NCI-H146 (cell line): Measurements from ENCODE around the gene GTF3A.
"Not testable (repeated sequence)": the region's sequence is repeated elsewhere in the genome, so short reads cannot be mapped to it uniquely, and the experiment has no call there.

Experiments
- DNase-seq: peaks from one replicate; lab custom pipeline; 2025; lab: John Stamatoyannopoulos, UW

The GTF3A gene

DNA sequence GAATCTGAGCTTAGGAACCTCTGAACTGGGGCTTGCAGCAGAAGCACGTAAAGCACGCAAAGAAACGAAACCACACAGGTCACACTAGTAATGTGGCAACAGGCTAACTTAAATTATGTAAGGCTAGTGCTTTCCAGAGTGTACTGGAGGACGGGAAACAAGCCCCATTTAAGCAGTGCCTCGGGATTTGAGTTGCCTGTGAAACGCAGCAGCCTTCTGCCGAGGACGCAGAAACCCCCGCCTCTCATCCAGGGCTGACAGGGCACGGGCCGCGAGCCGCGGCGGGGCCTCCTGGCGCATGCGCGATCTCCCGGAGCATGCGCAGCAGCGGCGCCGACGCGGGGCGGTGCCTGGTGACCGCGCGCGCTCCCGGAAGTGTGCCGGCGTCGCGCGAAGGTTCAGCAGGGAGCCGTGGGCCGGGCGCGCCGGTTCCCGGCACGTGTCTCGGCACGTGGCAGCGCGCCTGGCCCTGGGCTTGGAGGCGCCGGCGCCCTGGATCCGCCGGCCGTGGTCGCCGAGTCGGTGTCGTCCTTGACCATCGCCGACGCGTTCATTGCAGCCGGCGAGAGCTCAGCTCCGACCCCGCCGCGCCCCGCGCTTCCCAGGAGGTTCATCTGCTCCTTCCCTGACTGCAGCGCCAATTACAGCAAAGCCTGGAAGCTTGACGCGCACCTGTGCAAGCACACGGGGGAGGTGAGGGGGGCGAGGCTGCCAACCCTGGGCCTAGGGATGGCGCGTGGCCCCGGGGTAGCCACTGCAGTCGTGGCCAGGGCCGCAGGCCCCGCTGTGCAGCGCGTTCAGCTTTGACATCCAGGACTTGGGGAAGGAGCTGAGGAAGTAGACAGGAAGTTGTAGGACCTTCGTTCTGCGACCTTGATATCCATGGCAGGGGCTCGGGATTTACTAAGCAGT lies at the start of gene GTF3A:
Gene GTF3A, plus strand, starts transcription at position 374 of the 912 bp plus-strand sequence.
- peak; percentile 82 for DNase-seq

GRCh38 chr13:27374650-27375049 lies 49.8 kb upstream of the GTF3A start:
- peak; percentile 72 for DNase-seq

- DNase-seq, result peak; percentile 27
Observed at GRCh38 chr13:27375686-27376326, 48.6 kb upstream of the GTF3A start.

DNA sequence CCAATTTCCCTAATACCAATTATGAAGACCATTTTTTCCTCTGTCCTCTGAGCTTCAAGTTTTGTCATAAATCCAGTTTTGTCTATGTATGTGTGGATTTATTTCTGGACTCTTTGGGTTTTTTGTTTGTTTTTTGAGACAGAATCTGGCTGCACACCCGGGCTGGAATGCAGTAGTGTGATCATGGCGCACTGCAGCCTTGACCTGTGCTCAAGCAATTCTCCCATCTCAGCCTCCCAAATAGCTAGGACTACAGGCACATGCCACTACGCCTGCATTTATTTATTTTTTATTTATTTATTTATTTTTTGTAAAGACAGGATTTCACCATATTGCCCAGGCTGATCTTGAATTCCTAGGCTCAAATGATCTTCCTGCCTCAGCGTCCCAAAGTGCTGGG lies 45.3 kb upstream of the GTF3A start:
- no peak for DNase-seq

GRCh38 chr13:27379694-27380641 lies 44.5 kb upstream of the GTF3A start:
- peak; percentile 37 for DNase-seq

- no peak for DNase-seq
Observed at GRCh38 chr13:27381601-27382000, 42.8 kb upstream of the GTF3A start.

DNA sequence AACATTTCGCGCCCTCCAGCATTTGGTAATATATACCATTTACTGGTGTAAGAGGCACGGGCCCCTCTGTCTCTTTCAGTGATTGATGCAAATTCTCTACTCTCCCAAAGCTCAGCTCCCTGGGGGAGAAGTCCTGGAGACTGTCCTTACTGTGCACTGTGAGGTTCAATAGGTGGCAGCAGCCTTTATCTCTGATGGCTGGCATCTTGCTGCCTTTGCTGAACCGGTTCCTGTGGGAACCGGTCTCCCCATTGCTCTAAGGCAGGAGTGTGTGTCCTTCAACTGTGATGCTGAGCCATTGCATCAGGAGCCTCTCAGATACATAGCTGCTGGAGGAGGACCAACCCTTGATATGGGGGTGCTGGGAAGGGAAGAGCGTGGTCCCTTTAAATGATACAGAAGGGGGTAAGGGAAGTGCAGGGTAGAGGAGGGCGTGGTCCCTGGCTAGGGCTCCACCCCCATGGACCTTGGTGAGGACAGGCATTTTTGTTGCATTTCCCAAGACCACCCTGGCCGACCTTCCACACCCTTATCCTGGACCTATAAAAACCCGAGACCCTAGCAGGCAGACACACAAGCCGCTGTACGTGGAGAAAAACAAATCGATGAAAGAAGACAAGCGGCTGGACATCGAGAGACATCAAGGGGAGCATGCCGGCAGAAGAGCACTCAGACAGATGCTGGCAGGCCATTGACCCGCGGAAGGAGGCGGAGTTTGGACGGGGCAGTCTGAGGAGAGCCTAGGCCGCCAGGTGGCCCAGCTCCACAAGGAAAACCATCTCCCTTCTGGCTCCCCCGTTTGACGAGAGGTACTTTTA lies 41.1 kb upstream of the GTF3A start:
- peak; percentile 17 for DNase-seq

- no peak for DNase-seq
Observed at GRCh38 chr13:27384285-27384684, 40.1 kb upstream of the GTF3A start.

DNA sequence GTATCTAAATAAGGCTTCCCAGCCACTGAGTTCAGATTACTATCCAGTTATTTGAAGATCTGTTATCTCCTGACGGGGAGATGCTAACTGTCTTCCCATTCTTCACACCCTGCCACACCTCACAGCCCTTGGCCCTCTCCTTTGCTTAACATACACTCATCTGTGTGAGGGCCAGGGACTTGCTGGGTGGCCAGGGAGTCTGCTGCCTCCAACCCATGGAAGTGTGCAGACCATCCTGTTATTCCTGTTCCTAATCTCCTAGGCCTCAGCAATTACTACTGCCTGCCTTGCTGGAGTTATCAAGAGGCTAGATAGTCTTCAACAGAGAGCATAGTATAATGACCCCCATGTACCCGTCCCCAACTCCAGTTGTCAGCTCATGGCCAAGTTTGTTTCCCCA lies 36.2 kb upstream of the GTF3A start:
- DNase-seq, result no peak

DNA sequence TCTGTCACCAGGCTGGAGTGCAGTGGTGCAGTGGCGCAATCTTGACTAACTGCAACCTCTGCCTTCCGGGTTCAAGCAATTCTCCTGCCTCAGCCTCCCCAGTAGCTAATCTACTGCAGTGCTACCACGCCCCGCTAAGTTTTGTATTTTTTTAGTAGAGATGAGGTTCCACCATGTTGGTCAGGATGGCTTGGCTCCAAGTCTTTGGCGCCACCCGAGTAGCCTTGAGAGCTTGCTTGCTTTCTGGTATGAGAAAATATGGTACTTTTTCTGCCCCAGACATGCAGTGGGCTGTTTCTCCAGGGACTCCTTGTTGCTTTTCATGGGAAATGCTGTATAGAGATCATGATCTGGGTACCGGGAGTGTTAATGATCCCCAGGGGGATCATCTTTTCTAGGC lies 34.5 kb upstream of the GTF3A start:
- no peak for DNase-seq

DNA sequence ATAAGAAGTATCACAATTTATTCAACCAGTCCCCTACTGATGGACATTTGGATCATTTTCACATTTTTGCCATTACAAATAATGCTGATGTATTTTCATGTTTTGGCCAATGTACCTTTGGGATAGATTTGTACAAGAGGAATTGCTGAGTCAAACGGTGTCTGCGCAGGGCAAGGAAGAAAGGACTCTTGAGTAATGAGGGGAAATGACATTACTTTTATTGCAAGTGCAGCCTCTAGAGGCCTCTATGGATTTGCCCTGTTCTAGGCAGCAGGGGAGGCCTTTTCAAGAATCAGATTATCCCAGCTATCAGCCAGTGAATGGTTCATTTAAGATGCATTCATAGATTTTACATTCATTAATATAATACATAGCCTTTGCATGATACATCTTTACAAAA lies 32.9 kb upstream of the GTF3A start:
- DNase-seq, result no peak

GRCh38 chr13:27393101-27393500 lies 31.3 kb upstream of the GTF3A start:
- DNase-seq, result no peak

DNA sequence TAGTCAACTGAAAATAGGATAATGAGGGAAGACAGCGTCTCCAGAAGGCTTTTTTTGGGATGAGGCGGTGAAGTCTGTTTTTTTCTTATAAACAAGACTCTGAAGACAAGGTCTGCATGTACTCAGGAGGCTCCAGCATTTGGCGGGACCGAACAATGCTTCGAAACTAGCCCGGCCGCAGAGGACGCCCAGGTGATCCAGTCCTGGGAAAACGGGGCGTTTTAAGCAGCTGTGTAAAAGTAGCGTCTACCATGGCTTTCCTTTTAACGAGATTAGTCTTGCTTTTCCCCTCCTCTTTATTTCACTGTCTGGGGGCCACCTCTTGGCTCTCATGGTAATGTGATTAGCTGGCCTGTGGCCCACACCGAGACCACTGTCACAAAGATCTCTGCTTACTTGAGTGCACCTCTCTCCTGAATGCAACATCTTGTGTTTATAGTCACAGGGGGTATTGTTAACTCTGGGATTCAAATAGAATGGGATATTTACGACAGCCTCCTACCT lies 29.4 kb upstream of the GTF3A start:
- no peak for DNase-seq

- DNase-seq, result no peak
Observed at GRCh38 chr13:27396252-27396846, 28.1 kb upstream of the GTF3A start.

- no peak for DNase-seq
Observed at GRCh38 chr13:27398360-27398759, 26.1 kb upstream of the GTF3A start.

GRCh38 chr13:27400405-27400804 lies 24.0 kb upstream of the GTF3A start:
- DNase-seq, result not testable (repeated sequence)

DNA sequence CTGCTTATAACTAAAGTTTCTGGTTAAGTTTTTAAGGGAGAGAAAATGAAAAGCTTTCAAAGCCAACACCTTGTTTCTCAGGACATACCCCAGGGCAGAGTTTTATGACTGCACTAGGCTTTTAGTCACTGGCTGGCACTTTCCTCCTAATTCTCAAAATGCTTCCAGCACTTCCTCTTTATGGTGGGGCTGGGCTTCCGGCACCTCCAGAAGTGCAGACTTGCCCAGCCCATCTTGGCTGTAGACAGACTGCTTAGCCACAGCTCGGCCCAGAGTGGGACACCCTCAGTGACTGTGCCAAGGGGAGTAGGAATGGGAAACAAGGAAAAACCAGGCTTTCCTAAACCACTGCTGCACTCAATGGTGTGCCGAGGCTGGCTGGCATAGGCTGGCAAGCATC lies 23.2 kb upstream of the GTF3A start:
- DNase-seq, result no peak

DNA sequence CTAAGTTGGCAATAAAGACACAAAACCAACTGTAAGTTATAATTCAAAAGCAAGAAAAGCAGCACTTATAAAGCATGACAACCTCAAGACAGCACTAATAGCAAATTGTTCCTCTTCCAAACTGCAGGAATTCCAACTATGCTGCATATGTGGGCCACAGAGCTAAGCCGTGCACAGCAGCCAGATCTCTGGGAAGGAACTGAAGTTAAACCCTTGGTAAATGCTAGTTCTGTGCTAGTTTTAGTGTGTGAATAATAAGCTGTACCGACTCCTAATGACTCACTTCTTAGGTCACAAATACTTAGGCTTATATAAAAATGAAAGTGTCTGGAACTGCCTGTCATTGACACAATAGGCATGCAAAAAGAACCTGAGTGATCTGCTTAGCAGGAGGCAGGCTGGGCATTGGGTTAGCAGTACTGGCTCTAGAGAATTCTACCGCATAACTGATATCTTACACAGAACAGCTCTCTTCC lies 21.2 kb upstream of the GTF3A start:
- DNase-seq, result no peak

- no peak for DNase-seq
Observed at GRCh38 chr13:27403727-27404385, 20.6 kb upstream of the GTF3A start.

GRCh38 chr13:27404680-27405079 lies 19.7 kb upstream of the GTF3A start:
- peak; percentile 8 for DNase-seq
